ENCODE measurements around the gene SEC24B. TPM values are rescaled to one million over a fixed set of nuclear protein-coding genes. Genes with fewer than 3 reads are reported as not detected.
"Not testable (repeated sequence)": the region's sequence is repeated elsewhere in the genome, so short reads cannot be mapped to it uniquely, and the experiment has no call there.

Gene SEC24B
- total and polyA plus RNA-seq, 8 donors: 2.3 to 56.0 (median 13.2) TPM

GRCh38 chr4:109578846-109579245 is 145.2 kb downstream of the SEC24B start:
- H3K27ac ChIP-seq: no peak overlapping the region

GRCh38 chr4:109579997-109580396 is 146.4 kb downstream of the SEC24B start:
- intact Hi-C loops (cut with DNase I; ENCODE audit: low total_unique reads); DNase-seq; H3K4me3 ChIP-seq; H3K27me3 ChIP-seq; H3K36me3 ChIP-seq; H3K27ac ChIP-seq; H3K4me1 ChIP-seq: not testable (repeated sequence)
- peaks cover 0 to 10% (median 2%) of the 10 kb centered on the region in 4 donors for H3K9me3 ChIP-seq
- 92 to 97% (median 95%) methylated on average over 5 of the region's 5 CpGs for WGBS, 5 donors

More at GRCh38 chr4:109578846-109579245, 145.2 kb downstream of the SEC24B start:
- Histone ChIP-seq H3K4me3 (no peak overlapping the region), H3K4me1 (peaks cover 0 to 11% (median 0%) of the 10 kb centered on the region in 4 donors), H3K36me3 (no peaks in the 10 kb centered on the region), H3K27me3 (no peaks in the 10 kb centered on the region), H3K9me3 (peaks cover 0 to 10% (median 2%) of the 10 kb centered on the region in 4 donors)
- WGBS, 5 donors: 63 to 81% (median 75%) methylated on average over 3 of the region's 3 CpGs
- intact Hi-C loops (cut with DNase I; ENCODE audit: low total_unique reads): no loop called here
- DNase-seq: no peak
- TF ChIP-seq POLR2A (IDR thresholded peaks at IDR 0.05) (no peak), POLR2AphosphoS5 (IDR thresholded peaks at IDR 0.05) (no peak), EP300 (IDR thresholded peaks at IDR 0.05) (no peak)
- TF ChIP-seq, protein P1, sequence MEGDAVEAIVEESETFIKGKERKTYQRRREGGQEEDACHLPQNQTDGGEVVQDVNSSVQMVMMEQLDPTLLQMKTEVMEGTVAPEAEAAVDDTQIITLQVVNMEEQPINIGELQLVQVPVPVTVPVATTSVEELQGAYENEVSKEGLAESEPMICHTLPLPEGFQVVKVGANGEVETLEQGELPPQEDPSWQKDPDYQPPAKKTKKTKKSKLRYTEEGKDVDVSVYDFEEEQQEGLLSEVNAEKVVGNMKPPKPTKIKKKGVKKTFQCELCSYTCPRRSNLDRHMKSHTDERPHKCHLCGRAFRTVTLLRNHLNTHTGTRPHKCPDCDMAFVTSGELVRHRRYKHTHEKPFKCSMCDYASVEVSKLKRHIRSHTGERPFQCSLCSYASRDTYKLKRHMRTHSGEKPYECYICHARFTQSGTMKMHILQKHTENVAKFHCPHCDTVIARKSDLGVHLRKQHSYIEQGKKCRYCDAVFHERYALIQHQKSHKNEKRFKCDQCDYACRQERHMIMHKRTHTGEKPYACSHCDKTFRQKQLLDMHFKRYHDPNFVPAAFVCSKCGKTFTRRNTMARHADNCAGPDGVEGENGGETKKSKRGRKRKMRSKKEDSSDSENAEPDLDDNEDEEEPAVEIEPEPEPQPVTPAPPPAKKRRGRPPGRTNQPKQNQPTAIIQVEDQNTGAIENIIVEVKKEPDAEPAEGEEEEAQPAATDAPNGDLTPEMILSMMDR (IDR thresholded peaks at IDR 0.05): no peak

- peaks cover 0 to 8% (median 3%) of the 10 kb centered on the region in 4 donors for H3K9me3 ChIP-seq
- H3K4me3 ChIP-seq: no peak overlapping the region
- no peak for TF ChIP-seq POLR2AphosphoS5 (IDR thresholded peaks at IDR 0.05)
- TF ChIP-seq EP300 (IDR thresholded peaks at IDR 0.05): no peak
- TF ChIP-seq POLR2A (IDR thresholded peaks at IDR 0.05): no peak
- TF ChIP-seq, protein P1 (IDR thresholded peaks at IDR 0.05): no peak
- no peaks in the 10 kb centered on the region for H3K4me1 ChIP-seq
- intact Hi-C loops (cut with DNase I; ENCODE audit: low total_unique reads): no loop called here
- no peaks in the 10 kb centered on the region for H3K36me3 ChIP-seq
- DNase-seq: no peak
- no peaks in the 10 kb centered on the region for H3K27me3 ChIP-seq
- H3K27ac ChIP-seq: no peak overlapping the region
- 74 to 79% (median 78%) methylated on average over 4 of the region's 4 CpGs for WGBS, 5 donors
These were observed 154.6 kb downstream of the SEC24B start for GRCh38 chr4:109588176-109588575.

GRCh38 chr4:109589119-109589518 is 155.5 kb downstream of the SEC24B start:
- H3K9me3 ChIP-seq: peaks cover 0 to 8% (median 3%) of the 10 kb centered on the region in 4 donors
- intact Hi-C loops (cut with DNase I; ENCODE audit: low total_unique reads): no loop called here

DNA sequence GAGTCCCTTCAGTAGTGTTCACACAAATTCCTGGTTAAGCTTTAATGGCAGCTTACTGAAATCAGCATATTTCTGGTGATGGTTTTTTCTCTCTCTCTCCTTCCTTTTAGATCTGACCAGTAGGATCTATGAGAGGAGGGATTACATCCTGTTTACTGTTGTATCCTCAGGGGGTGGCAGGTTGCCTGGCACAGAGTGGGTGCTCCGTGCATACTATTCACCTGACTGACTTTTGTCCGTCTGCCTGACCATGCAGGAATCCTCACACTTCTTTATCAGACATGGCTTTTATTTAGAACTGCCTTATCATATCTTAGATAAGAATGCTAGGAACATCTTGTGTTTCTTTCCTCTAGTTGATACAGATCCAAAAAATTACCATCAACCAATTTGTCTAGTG is 156.0 kb downstream of the SEC24B start:
- no peaks in the 10 kb centered on the region for H3K27me3 ChIP-seq
- no peak overlapping the region for H3K4me3 ChIP-seq
- peaks cover 0 to 8% (median 3%) of the 10 kb centered on the region in 4 donors for H3K9me3 ChIP-seq
- intact Hi-C loops (cut with DNase I; ENCODE audit: low total_unique reads): no loop called here
- WGBS, 5 donors: 60 to 73% (median 66%) methylated on average over 2 of the region's 2 CpGs
- no peaks in the 10 kb centered on the region for H3K36me3 ChIP-seq
- no peak for DNase-seq
- H3K27ac ChIP-seq: no peak overlapping the region
- TF ChIP-seq, protein P1 (IDR thresholded peaks at IDR 0.05): no peak
- TF ChIP-seq POLR2AphosphoS5 (IDR thresholded peaks at IDR 0.05) (no peak), EP300 (IDR thresholded peaks at IDR 0.05) (no peak), POLR2A (IDR thresholded peaks at IDR 0.05) (no peak)
- H3K4me1 ChIP-seq: no peaks in the 10 kb centered on the region

More at GRCh38 chr4:109589119-109589518, 155.5 kb downstream of the SEC24B start:
- H3K27me3 ChIP-seq: no peaks in the 10 kb centered on the region
- H3K4me1 ChIP-seq: no peaks in the 10 kb centered on the region
- no peak overlapping the region for H3K4me3 ChIP-seq
- no peak overlapping the region for H3K27ac ChIP-seq
- DNase-seq: no peak
- TF ChIP-seq POLR2A (IDR thresholded peaks at IDR 0.05) (no peak), POLR2AphosphoS5 (IDR thresholded peaks at IDR 0.05) (no peak), EP300 (IDR thresholded peaks at IDR 0.05) (no peak)
- TF ChIP-seq, protein P1 (IDR thresholded peaks at IDR 0.05): no peak
- 74 to 80% (median 76%) methylated on average over 2 of the region's 2 CpGs for WGBS, 5 donors
- no peaks in the 10 kb centered on the region for H3K36me3 ChIP-seq
